ENCODE results near the gene ASB13. TPM values are rescaled to one million over a fixed set of nuclear protein-coding genes. Genes with fewer than 3 reads are reported as not detected.

Gene ASB13
- total and polyA plus RNA-seq, 2 donors (not counting 1 experiment from before 2014, with no cell fraction given) = 5.4 to 15.4 TPM

- Histone ChIP-seq H2AFZ (ENCODE audit: low read length) (no peak overlapping the region), H3K27me3 (ENCODE audit: control insufficient read depth, insufficient read depth, low read length) (no peaks in the 10 kb centered on the region), H3K4me1 (ENCODE audit: control insufficient read depth, extremely low read depth, insufficient read depth, low read length) (no peaks in the 10 kb centered on the region), H3K4me2 (ENCODE audit: extremely low read depth, insufficient read depth, low read length) (no peak overlapping the region), H3K4me3 (replicated peaks in 1 of 4; ENCODE audit: control extremely low read depth in 1 of 4, insufficient read depth in 1 of 4, low read depth in 3 of 4, low read length in 4 of 4) (no peak overlapping the region), H3K9ac (ENCODE audit: insufficient read depth, low read length) (no peak overlapping the region), H4K20me1 (ENCODE audit: control insufficient read depth, extremely low read depth, insufficient read depth, low read length) (no peaks in the 10 kb centered on the region), H3K9me3 (ENCODE audit: control insufficient read depth, insufficient read depth, low read depth, low read length) (no peaks in the 10 kb centered on the region), H3K79me2 (ENCODE audit: control insufficient read depth, insufficient read depth, low read length) (no peaks in the 10 kb centered on the region), H3K36me3 (ENCODE audit: control insufficient read depth, insufficient read depth, low read length) (peaks cover 5% of the 10 kb centered on the region), H3K27ac (ENCODE audit: insufficient read depth, low read length) (no peak overlapping the region)
- peak in 1 of 2 donors; percentile 23 for DNase-seq (ENCODE audit: low read depth in 2 of 2)
- no peak for TF ChIP-seq CTCF (conservative IDR thresholded peaks at IDR 0.05 in 1 of 2, IDR thresholded peaks at IDR 0.05 in 1 of 2; ENCODE audit: low read depth in 1 of 2, low read length in 2 of 2)
- no peak for TF ChIP-seq EZH2 (IDR thresholded peaks at IDR 0.05; ENCODE audit: low read length, missing control alignments)
Measured at GRCh38 chr10:5643346-5644067, 22.9 kb downstream of the ASB13 start.

- Histone ChIP-seq H3K79me2 (ENCODE audit: control insufficient read depth, insufficient read depth, low read length) (no peaks in the 10 kb centered on the region), H3K36me3 (ENCODE audit: control insufficient read depth, insufficient read depth, low read length) (peaks cover 5% of the 10 kb centered on the region), H3K4me1 (ENCODE audit: control insufficient read depth, extremely low read depth, insufficient read depth, low read length) (no peaks in the 10 kb centered on the region), H3K27me3 (ENCODE audit: control insufficient read depth, insufficient read depth, low read length) (no peaks in the 10 kb centered on the region), H3K27ac (ENCODE audit: insufficient read depth, low read length) (no peak overlapping the region), H4K20me1 (ENCODE audit: control insufficient read depth, extremely low read depth, insufficient read depth, low read length) (no peaks in the 10 kb centered on the region), H3K9me3 (ENCODE audit: control insufficient read depth, insufficient read depth, low read depth, low read length) (no peaks in the 10 kb centered on the region), H3K4me3 (replicated peaks in 1 of 4; ENCODE audit: control extremely low read depth in 1 of 4, insufficient read depth in 1 of 4, low read depth in 3 of 4, low read length in 4 of 4) (no peak overlapping the region), H3K4me2 (ENCODE audit: extremely low read depth, insufficient read depth, low read length) (no peak overlapping the region), H3K9ac (ENCODE audit: insufficient read depth, low read length) (no peak overlapping the region), H2AFZ (ENCODE audit: low read length) (no peak overlapping the region)
- TF ChIP-seq EZH2 (IDR thresholded peaks at IDR 0.05; ENCODE audit: low read length, missing control alignments) (no peak), CTCF (conservative IDR thresholded peaks at IDR 0.05 in 1 of 2, IDR thresholded peaks at IDR 0.05 in 1 of 2; ENCODE audit: low read depth in 1 of 2, low read length in 2 of 2) (no peak)
- DNase-seq (ENCODE audit: low read depth in 2 of 2) = no peak
Measured at GRCh38 chr10:5641501-5641900, 24.9 kb downstream of the ASB13 start.

- no peaks in the 10 kb centered on the region for H3K27me3 ChIP-seq (ENCODE audit: control insufficient read depth, insufficient read depth, low read length)
- no peaks in the 10 kb centered on the region for H3K79me2 ChIP-seq (ENCODE audit: control insufficient read depth, insufficient read depth, low read length)
- no peak overlapping the region for H3K9ac ChIP-seq (ENCODE audit: insufficient read depth, low read length)
- no peaks in the 10 kb centered on the region for H3K4me1 ChIP-seq (ENCODE audit: control insufficient read depth, extremely low read depth, insufficient read depth, low read length)
- H3K4me3 ChIP-seq (replicated peaks in 1 of 4; ENCODE audit: control extremely low read depth in 1 of 4, insufficient read depth in 1 of 4, low read depth in 3 of 4, low read length in 4 of 4) = no peak overlapping the region
- H4K20me1 ChIP-seq (ENCODE audit: control insufficient read depth, extremely low read depth, insufficient read depth, low read length) = no peaks in the 10 kb centered on the region
- H3K36me3 ChIP-seq (ENCODE audit: control insufficient read depth, insufficient read depth, low read length) = peaks cover 5% of the 10 kb centered on the region
- no peak overlapping the region for H2AFZ ChIP-seq (ENCODE audit: low read length)
- DNase-seq (ENCODE audit: low read depth in 2 of 2) = no peak
- no peak overlapping the region for H3K4me2 ChIP-seq (ENCODE audit: extremely low read depth, insufficient read depth, low read length)
- TF ChIP-seq EZH2 (IDR thresholded peaks at IDR 0.05; ENCODE audit: low read length, missing control alignments) (no peak), CTCF (conservative IDR thresholded peaks at IDR 0.05 in 1 of 2, IDR thresholded peaks at IDR 0.05 in 1 of 2; ENCODE audit: low read depth in 1 of 2, low read length in 2 of 2) (no peak)
- H3K27ac ChIP-seq (ENCODE audit: insufficient read depth, low read length) = no peak overlapping the region
- H3K9me3 ChIP-seq (ENCODE audit: control insufficient read depth, insufficient read depth, low read depth, low read length) = no peaks in the 10 kb centered on the region
Measured at GRCh38 chr10:5640501-5640900, 25.9 kb downstream of the ASB13 start.
